Measurements from ENCODE around the gene GABPB2. TPM values are rescaled to one million over a fixed set of nuclear protein-coding genes. Genes with fewer than 3 reads are reported as not detected.
A peak's percentile ranks its signal among the peaks of the same experiment; 100 is the strongest.

The GABPB2 gene
- total and polyA plus RNA-seq, 2 donors from 2014 or later, result 4.7 to 20.5 TPM

DNA sequence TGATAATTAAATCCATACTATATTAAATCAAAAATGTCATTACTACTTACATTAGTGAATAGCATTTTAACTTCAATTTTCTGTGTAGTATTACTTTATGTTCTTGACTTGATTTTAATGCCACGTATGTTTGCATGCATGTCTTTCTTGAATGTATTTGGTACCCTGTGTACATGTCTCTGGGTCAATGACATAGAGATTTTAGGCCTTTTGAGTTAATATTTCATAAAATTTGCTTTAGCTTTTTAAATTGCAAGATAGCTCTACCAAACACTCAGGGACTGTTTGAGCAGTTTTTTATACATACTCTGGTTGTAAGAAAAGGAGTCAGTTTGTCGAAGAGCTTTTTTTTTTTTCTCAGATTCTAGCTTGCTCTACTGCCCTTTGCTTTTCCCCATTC, 8.9 kb upstream of the GABPB2 start:
- no peaks in the 10 kb centered on the region for H3K27me3 ChIP-seq (ENCODE audit: control insufficient read depth, insufficient read depth, low read length)
- intact Hi-C loops (cut with DNase I), result no loop called here
- H3K9me3 ChIP-seq (ENCODE audit: control insufficient read depth in 2 of 3, insufficient read depth in 1 of 3, low read length in 3 of 3), result no peaks in the 10 kb centered on the region
- no peak for DNase-seq
- peaks cover 3 to 12% (median 4%) of the 10 kb centered on the region in 3 donors for H3K4me1 ChIP-seq (ENCODE audit: control insufficient read depth in 2 of 3, insufficient read depth in 2 of 3, low read depth in 1 of 3, low read length in 3 of 3)
- no peak overlapping the region for H3K27ac ChIP-seq (ENCODE audit: low read depth in 2 of 2, low read length in 2 of 2)
- TF ChIP-seq, protein P1, sequence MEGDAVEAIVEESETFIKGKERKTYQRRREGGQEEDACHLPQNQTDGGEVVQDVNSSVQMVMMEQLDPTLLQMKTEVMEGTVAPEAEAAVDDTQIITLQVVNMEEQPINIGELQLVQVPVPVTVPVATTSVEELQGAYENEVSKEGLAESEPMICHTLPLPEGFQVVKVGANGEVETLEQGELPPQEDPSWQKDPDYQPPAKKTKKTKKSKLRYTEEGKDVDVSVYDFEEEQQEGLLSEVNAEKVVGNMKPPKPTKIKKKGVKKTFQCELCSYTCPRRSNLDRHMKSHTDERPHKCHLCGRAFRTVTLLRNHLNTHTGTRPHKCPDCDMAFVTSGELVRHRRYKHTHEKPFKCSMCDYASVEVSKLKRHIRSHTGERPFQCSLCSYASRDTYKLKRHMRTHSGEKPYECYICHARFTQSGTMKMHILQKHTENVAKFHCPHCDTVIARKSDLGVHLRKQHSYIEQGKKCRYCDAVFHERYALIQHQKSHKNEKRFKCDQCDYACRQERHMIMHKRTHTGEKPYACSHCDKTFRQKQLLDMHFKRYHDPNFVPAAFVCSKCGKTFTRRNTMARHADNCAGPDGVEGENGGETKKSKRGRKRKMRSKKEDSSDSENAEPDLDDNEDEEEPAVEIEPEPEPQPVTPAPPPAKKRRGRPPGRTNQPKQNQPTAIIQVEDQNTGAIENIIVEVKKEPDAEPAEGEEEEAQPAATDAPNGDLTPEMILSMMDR (IDR thresholded peaks at IDR 0.05; ENCODE audit: borderline replicate concordance, extremely low read depth, insufficient read depth), result no peak
- no peak overlapping the region for H3K9ac ChIP-seq (ENCODE audit: low read length in 3 of 3)
- peaks cover 0 to 3% (median under 1%) of the 10 kb centered on the region in 3 donors for H3K36me3 ChIP-seq (ENCODE audit: control insufficient read depth in 2 of 3, insufficient read depth in 3 of 3, low read length in 3 of 3)
- H3K4me3 ChIP-seq (ENCODE audit: low read length in 3 of 3), result peak overlapping the region in 1 of 3 donors; percentile 86
- FAIRE-seq, result no peak

- FAIRE-seq (no peak), DNase-seq (no peak)
- Histone ChIP-seq H3K27ac (ENCODE audit: low read depth in 2 of 2, low read length in 2 of 2) (no peak overlapping the region), H3K4me1 (ENCODE audit: control insufficient read depth in 2 of 3, insufficient read depth in 2 of 3, low read depth in 1 of 3, low read length in 3 of 3) (peaks cover 0 to 7% (median 3%) of the 10 kb centered on the region in 3 donors), H3K36me3 (ENCODE audit: control insufficient read depth in 2 of 3, insufficient read depth in 3 of 3, low read length in 3 of 3) (no peaks in the 10 kb centered on the region), H3K4me3 (ENCODE audit: low read length in 3 of 3) (no peak overlapping the region), H3K9ac (ENCODE audit: low read length in 3 of 3) (no peak overlapping the region), H3K9me3 (ENCODE audit: control insufficient read depth in 2 of 3, insufficient read depth in 1 of 3, low read length in 3 of 3) (no peaks in the 10 kb centered on the region), H3K27me3 (ENCODE audit: control insufficient read depth, insufficient read depth, low read length) (no peaks in the 10 kb centered on the region)
- TF ChIP-seq, protein P1 (IDR thresholded peaks at IDR 0.05; ENCODE audit: borderline replicate concordance, extremely low read depth, insufficient read depth), result no peak
- intact Hi-C loops (cut with DNase I), result no loop called here
Measured at GRCh38 chr1:151062741-151063371, 7.7 kb upstream of the GABPB2 start.

- Histone ChIP-seq H3K4me1 (ENCODE audit: control insufficient read depth in 2 of 3, insufficient read depth in 2 of 3, low read depth in 1 of 3, low read length in 3 of 3) (no peaks in the 10 kb centered on the region), H3K27ac (ENCODE audit: low read depth in 2 of 2, low read length in 2 of 2) (no peak overlapping the region), H3K4me3 (ENCODE audit: low read length in 3 of 3) (no peak overlapping the region), H3K36me3 (ENCODE audit: control insufficient read depth in 2 of 3, insufficient read depth in 3 of 3, low read length in 3 of 3) (no peaks in the 10 kb centered on the region), H3K9ac (ENCODE audit: low read length in 3 of 3) (no peak overlapping the region), H3K27me3 (ENCODE audit: control insufficient read depth, insufficient read depth, low read length) (no peaks in the 10 kb centered on the region), H3K9me3 (ENCODE audit: control insufficient read depth in 2 of 3, insufficient read depth in 1 of 3, low read length in 3 of 3) (no peaks in the 10 kb centered on the region)
- intact Hi-C loops (cut with DNase I), result no loop called here
- no peak for DNase-seq
- TF ChIP-seq, protein P1 (IDR thresholded peaks at IDR 0.05; ENCODE audit: borderline replicate concordance, extremely low read depth, insufficient read depth), result no peak
- FAIRE-seq, result no peak
Measured at GRCh38 chr1:151065089-151065645, 5.4 kb upstream of the GABPB2 start.

Data from kidney (tissue), 14 donors.